GM21529 (cell line): ENCODE data around the gene CPXM2.

ENCODE experiments used
- ATAC-seq: cut with Tn5 transposase; IDR thresholded peaks from one replicate; pipeline ENCODE4 v1.9.1; 2021; ENCODE audit not compliant: unreplicated experiment

Gene CPXM2

GRCh38 chr10:123852411-123852951 lies 39.1 kb downstream of the CPXM2 start:
- no peak for ATAC-seq

GRCh38 chr10:123848564-123849457 lies 42.8 kb downstream of the CPXM2 start:
- ATAC-seq = peak; percentile 81

DNA sequence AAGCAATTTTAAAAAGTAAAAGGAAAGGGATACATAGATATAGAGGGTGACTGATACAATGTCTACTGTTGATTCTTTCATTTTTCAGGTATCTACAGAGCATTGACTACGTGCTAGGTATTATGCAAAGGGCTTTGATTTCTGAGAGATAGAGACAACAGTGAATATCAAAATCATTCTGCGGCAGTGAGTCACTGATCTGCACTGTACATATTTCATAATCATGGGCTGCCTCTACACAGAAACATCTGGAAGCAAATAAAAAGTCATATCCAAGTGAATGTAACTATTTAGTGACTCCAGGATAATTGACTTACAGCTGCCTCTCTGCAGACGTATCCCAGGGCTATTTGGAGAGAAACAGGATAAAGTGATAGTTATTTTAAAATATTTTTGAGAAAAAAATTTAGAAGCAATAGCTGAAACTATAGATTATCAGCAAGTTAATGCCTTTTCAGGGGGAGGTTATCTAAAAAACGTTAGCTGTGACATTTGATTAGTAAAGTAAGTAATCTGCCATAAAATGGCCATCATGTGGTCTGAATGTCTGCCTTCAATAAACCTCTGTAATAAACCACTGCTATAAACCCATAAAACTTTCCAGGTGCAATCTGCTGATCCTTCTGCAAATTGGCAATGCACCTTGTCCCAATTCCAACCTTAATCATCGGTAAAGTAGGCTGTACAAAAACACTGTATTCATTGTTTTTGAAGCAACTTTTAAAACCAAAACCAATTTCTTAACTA lies 43.7 kb downstream of the CPXM2 start:
- no peak for ATAC-seq

DNA sequence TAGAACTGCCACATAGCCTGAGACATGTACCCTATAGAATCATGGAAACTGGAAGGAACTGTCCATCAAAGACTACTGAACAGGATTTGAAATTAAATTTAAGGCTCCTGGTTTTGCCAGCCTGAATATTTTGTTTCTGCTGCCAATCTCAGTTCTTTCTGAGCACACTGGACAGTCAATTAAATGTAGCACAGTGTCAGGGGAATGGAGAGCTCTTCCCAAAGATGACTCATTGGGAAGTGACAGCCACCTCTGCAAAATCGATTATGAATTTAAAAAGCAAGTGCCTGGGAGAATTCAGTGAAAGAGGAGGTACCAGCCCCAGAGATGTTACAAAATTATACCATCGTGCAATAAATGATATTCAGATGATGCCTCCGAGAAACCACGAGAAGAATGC lies 47.8 kb downstream of the CPXM2 start:
- ATAC-seq = no peak

GRCh38 chr10:123842692-123843385 lies 48.8 kb downstream of the CPXM2 start:
- ATAC-seq = no peak

GRCh38 chr10:123841560-123841959 lies 50.0 kb downstream of the CPXM2 start:
- ATAC-seq = no peak

DNA sequence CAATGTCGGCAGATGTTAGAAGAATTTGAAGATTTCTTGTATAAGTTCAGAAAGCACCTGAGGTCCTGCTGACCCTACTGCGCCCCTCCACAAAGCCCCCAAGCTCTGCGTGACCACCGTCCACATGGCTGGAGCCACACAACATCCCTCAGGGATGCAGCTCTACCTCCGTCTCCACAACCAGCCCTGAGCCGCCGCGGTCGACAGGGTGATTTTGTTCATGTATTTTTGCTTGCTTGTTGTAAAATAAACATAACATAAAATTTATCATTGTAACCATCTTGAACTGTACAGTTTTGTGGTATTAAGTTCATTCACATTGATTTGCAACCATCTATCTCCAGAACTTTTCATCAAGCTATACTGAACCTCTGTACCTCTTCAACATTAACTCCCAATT lies 50.5 kb downstream of the CPXM2 start:
- ATAC-seq = no peak

GRCh38 chr10:123840714-123841113 lies 50.9 kb downstream of the CPXM2 start:
- no peak for ATAC-seq

- ATAC-seq = no peak
Observed at GRCh38 chr10:123838596-123839310, 52.9 kb downstream of the CPXM2 start.

- no peak for ATAC-seq
Observed at GRCh38 chr10:123837756-123838155, 53.9 kb downstream of the CPXM2 start.

GRCh38 chr10:123836418-123837145 lies 55.0 kb downstream of the CPXM2 start:
- no peak for ATAC-seq

GRCh38 chr10:123835575-123835974 lies 56.0 kb downstream of the CPXM2 start:
- ATAC-seq = peak; percentile 95

DNA sequence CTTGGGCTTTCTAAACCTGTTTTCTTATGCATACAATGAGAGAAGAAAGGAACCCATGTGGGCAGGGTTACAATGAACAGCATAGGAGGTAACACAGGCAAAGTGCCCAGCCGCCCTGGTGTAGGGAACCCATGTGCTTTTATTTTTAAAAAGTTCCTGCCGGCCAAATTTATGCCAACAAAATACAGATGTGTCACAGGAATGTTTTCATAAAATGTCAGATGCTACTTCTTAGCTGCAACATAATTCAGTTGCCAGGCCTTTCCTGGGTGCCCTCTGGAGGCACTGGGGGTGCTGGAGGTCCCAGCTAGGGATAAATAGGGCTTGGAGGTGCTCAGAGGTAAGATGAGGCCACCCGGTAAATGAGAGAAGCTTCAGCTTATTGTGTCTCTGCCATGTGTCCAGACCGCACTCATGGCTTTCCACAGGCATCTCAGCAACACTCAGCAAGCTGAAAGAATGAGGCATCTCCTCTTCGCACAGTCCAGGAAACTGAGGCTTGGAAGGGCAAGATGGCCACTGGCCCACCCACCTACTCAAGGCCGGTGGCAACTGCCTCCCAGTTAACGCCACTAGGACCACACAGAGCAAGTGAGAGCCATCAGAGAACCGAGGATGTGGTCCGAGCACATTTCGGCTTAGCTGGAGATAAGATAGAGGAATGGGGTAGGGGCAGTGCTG lies 58.3 kb downstream of the CPXM2 start:
- no peak for ATAC-seq

- ATAC-seq = no peak
Observed at GRCh38 chr10:123831259-123831658, 60.3 kb downstream of the CPXM2 start.

DNA sequence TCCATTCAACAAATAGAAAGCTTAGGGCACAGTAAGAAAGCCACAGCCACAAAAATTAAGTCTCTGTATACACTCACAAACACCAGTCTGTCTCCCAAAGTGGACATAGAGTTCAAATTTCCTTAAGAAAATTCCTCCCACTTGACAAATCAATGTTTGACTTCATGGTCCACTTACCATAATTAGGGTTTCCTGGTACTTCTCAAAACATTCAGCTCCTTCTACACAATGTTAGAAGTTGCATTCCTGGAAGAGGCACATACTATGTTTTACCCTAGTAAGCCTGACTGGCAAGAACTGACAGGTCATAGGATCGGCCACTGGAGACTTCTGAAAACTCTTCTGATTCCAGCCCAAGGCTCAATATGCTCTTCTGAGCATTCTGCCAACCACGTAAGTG lies 70.5 kb downstream of the CPXM2 start:
- no peak for ATAC-seq

DNA sequence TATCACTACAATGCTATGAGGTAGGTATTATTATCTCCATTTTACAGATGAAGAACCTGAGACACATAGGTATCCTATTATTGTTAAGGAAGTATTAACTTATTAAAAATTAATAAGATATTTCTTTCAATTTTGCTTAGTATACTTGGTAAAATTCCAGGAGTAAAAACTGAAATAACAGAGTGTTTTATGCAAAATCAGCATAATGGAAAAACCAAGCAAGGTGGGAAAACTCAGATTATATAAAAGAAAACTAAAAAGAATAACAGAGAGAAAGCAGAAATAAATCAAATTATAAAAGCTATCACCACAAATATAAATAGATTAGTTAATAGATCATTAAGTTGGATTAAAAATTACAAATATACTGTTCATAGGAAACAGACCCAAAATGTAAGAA lies 82.0 kb downstream of the CPXM2 start:
- ATAC-seq = no peak

GRCh38 chr10:123808906-123809305 lies 82.7 kb downstream of the CPXM2 start:
- ATAC-seq = no peak

GRCh38 chr10:123808286-123808685 lies 83.3 kb downstream of the CPXM2 start:
- ATAC-seq = no peak

DNA sequence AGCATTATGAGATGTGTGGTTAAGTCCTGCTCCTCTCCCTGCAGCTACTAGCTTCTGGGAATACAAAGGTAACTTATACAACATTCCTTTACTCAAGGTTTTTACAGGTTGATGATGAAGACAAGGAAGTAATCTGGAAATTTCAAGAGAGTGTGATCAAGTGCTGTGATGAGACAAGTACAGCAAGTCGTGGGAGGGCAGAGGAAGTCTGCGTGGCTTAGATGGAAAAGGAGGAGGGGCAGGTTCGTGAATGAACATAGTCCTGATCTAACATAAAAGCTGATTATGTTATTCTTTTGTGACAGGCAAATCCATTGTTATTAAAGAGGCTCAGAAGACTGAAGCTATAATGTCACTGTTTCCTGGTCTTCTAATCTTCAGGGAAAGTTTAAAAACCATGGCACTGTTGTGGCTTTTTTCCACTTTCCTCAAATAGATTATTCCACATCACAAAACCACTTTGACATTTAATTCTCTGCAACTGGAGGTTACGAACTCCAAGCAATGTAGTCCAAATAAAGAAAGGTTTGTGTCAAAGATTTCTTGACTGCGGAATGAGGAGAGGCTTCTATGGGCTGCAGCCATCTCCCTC lies 84.1 kb downstream of the CPXM2 start:
- no peak for ATAC-seq
